IPS DF 19.7 (cell line): ENCODE measurements around the gene IPPK.
"Not testable (repeated sequence)": the region's sequence is repeated elsewhere in the genome, so short reads cannot be mapped to it uniquely, and the experiment has no call there.

Source experiments
- DNase-seq: peaks from one replicate; pipeline ENCODE4 v3.0.0-alpha.2; 2013; ENCODE audit warnings: low read depth, low spot score

The IPPK gene

GRCh38 chr9:92638621-92639101 is 31.3 kb downstream of the IPPK start:
- DNase-seq, result no peak

- no peak for DNase-seq
Measured at GRCh38 chr9:92637886-92638620, 31.9 kb downstream of the IPPK start.

- DNase-seq, result no peak
Measured at GRCh38 chr9:92637326-92637725, 32.6 kb downstream of the IPPK start.

GRCh38 chr9:92636627-92637026 is 33.3 kb downstream of the IPPK start:
- no peak for DNase-seq

- DNase-seq, result no peak
Measured at GRCh38 chr9:92635760-92636159, 34.2 kb downstream of the IPPK start.

- DNase-seq, result peak; percentile 61
Measured at GRCh38 chr9:92634712-92635605, 35.0 kb downstream of the IPPK start.

- DNase-seq, result no peak
Measured at GRCh38 chr9:92633614-92634278, 36.2 kb downstream of the IPPK start.

- DNase-seq, result no peak
Measured at GRCh38 chr9:92632641-92633040, 37.3 kb downstream of the IPPK start.

GRCh38 chr9:92631452-92632343 is 38.2 kb downstream of the IPPK start:
- DNase-seq, result no peak

GRCh38 chr9:92627651-92628050 is 42.3 kb downstream of the IPPK start:
- no peak for DNase-seq

- no peak for DNase-seq
Measured at GRCh38 chr9:92626484-92626883, 43.4 kb downstream of the IPPK start.

- DNase-seq, result not testable (repeated sequence)
Measured at GRCh38 chr9:92623936-92624335, 46.0 kb downstream of the IPPK start.

GRCh38 chr9:92620845-92621244 is 49.1 kb downstream of the IPPK start:
- DNase-seq, result no peak

- no peak for DNase-seq
Measured at GRCh38 chr9:92619601-92620300, 50.2 kb downstream of the IPPK start.

GRCh38 chr9:92618633-92619225 is 51.2 kb downstream of the IPPK start:
- no peak for DNase-seq

GRCh38 chr9:92617951-92618510 is 51.9 kb downstream of the IPPK start:
- DNase-seq, result no peak

- DNase-seq, result no peak
Measured at GRCh38 chr9:92617195-92617813, 52.6 kb downstream of the IPPK start.

- no peak for DNase-seq
Measured at GRCh38 chr9:92616655-92617111, 53.2 kb downstream of the IPPK start.

- DNase-seq, result no peak
Measured at GRCh38 chr9:92616199-92616641, 53.7 kb downstream of the IPPK start.
